Stimulated activated CD4-positive, alpha-beta T cell treated with anti-CD3 and anti-CD28 coated beads, TNF-alpha, amount 100 ng/mL, for 24 hours (primary cell): ENCODE results near the gene PITX1.
"Not testable (repeated sequence)": the region's sequence is repeated elsewhere in the genome, so short reads cannot be mapped to it uniquely, and the experiment has no call there.

Source experiments
- DNase-seq, 3 experiments: peaks; one replicate each; pipeline ENCODE4 v3.0.0-alpha.2; 2020; ENCODE audit warnings: low read depth in 3 of 3

Gene PITX1

GRCh38 chr5:135033901-135034235 is at the start of gene PITX1:
Gene PITX1, minus strand, starts transcription at chr5:135034228. Its CDS starts 347 bp downstream, at chr5:135033881.
- no peak for DNase-seq

- DNase-seq = not testable (repeated sequence)
Measured at GRCh38 chr5:135083334-135083733, 49.3 kb upstream of the PITX1 start.

- DNase-seq = no peak
Measured at GRCh38 chr5:135081240-135081639, 47.2 kb upstream of the PITX1 start.

- DNase-seq = no peak
Measured at GRCh38 chr5:135079760-135080159, 45.7 kb upstream of the PITX1 start.

GRCh38 chr5:135079099-135079681 is 45.2 kb upstream of the PITX1 start:
- DNase-seq = no peak

GRCh38 chr5:135076801-135077200 is 42.8 kb upstream of the PITX1 start:
- no peak for DNase-seq

- DNase-seq = no peak
Measured at GRCh38 chr5:135076051-135076491, 42.0 kb upstream of the PITX1 start.

GRCh38 chr5:135075621-135076020 is 41.6 kb upstream of the PITX1 start:
- no peak for DNase-seq

- no peak for DNase-seq
Measured at GRCh38 chr5:135073761-135074345, 39.8 kb upstream of the PITX1 start.

- no peak for DNase-seq
Measured at GRCh38 chr5:135072387-135073281, 38.6 kb upstream of the PITX1 start.

GRCh38 chr5:135071311-135071710 is 37.3 kb upstream of the PITX1 start:
- no peak for DNase-seq

GRCh38 chr5:135069895-135070657 is 36.0 kb upstream of the PITX1 start:
- DNase-seq = no peak

GRCh38 chr5:135069016-135069770 is 35.2 kb upstream of the PITX1 start:
- DNase-seq = no peak

- DNase-seq = no peak
Measured at GRCh38 chr5:135067587-135067986, 33.6 kb upstream of the PITX1 start.

GRCh38 chr5:135066781-135067180 is 32.8 kb upstream of the PITX1 start:
- no peak for DNase-seq

GRCh38 chr5:135065306-135066265 is 31.6 kb upstream of the PITX1 start:
- DNase-seq = no peak

- no peak for DNase-seq
Measured at GRCh38 chr5:135064235-135064570, 30.2 kb upstream of the PITX1 start.

GRCh38 chr5:135063511-135064234 is 29.6 kb upstream of the PITX1 start:
- DNase-seq = no peak

- no peak for DNase-seq
Measured at GRCh38 chr5:135063056-135063445, 29.0 kb upstream of the PITX1 start.
